Fibroblast of peridontal ligament (primary cell): ENCODE results near the gene SP2.

Source experiments
- DNase-seq: peaks from one replicate; pipeline ENCODE4 v3.0.0-alpha.2; 2010; ENCODE audit errors: extremely low read depth

Gene SP2

GRCh38 chr17:47949197-47949759 lies 53.2 kb downstream of the SP2 start:
- peak; percentile 85 for DNase-seq

GRCh38 chr17:47949946-47950345 lies 53.9 kb downstream of the SP2 start:
- no peak for DNase-seq

- no peak for DNase-seq
Measured at GRCh38 chr17:47950448-47950847, 54.4 kb downstream of the SP2 start.

GRCh38 chr17:47952171-47953021 lies 56.4 kb downstream of the SP2 start:
- DNase-seq: no peak

- DNase-seq: no peak
Measured at GRCh38 chr17:47953909-47954308, 57.9 kb downstream of the SP2 start.

GRCh38 chr17:47955497-47956461 lies 59.7 kb downstream of the SP2 start:
- no peak for DNase-seq

GRCh38 chr17:47956791-47957590 lies 61.0 kb downstream of the SP2 start:
- DNase-seq: no peak

- DNase-seq: no peak
Measured at GRCh38 chr17:47957591-47958490, 61.8 kb downstream of the SP2 start, which contains the start of gene PRR15L. PRR15L (minus strand) TSS chr17:47957883; CDS start chr17:47953234, 4,649 bp downstream.

GRCh38 chr17:47959825-47960655 lies 64.0 kb downstream of the SP2 start:
- no peak for DNase-seq

- no peak for DNase-seq
Measured at GRCh38 chr17:47961406-47961805, 65.4 kb downstream of the SP2 start.

- no peak for DNase-seq
Measured at GRCh38 chr17:47962901-47963300, 66.9 kb downstream of the SP2 start.

- no peak for DNase-seq
Measured at GRCh38 chr17:47964856-47965255, 68.8 kb downstream of the SP2 start.

- peak; percentile 23 for DNase-seq
Measured at GRCh38 chr17:47966079-47966519, 70.1 kb downstream of the SP2 start.

- peak; percentile 84 for DNase-seq
Measured at GRCh38 chr17:47967607-47968252, 71.7 kb downstream of the SP2 start.

GRCh38 chr17:47968836-47969235 lies 72.8 kb downstream of the SP2 start:
- no peak for DNase-seq

- no peak for DNase-seq
Measured at GRCh38 chr17:47969930-47970724, 74.1 kb downstream of the SP2 start.

- peak; percentile 98 for DNase-seq
Measured at GRCh38 chr17:47970725-47971499, 74.9 kb downstream of the SP2 start, which contains the start of gene CDK5RAP3. CDK5RAP3 (plus strand) TSS chr17:47971113; CDS start chr17:47971147, 34 bp downstream.
